ENCODE results near the gene NDUFB6.

GRCh38 chr9:32606811-32607210 lies 33.9 kb upstream of the NDUFB6 start:
- TF ChIP-seq CTCF (IDR thresholded peaks at IDR 0.05) (no peak), POLR2A (IDR thresholded peaks at IDR 0.05) (no peak)
